ENCODE measurements around the gene FAM241B. TPM values are rescaled to one million over a fixed set of nuclear protein-coding genes. Genes with fewer than 3 reads are reported as not detected.

FAM241B gene
- total and polyA plus RNA-seq, 10 of the 15 experiments (the other 5 are each of a cell fraction or from before 2014, with no cell fraction given): 0.09 to 0.99 (median 0.24) TPM

GRCh38 chr10:69644658-69645295, 14.7 kb downstream of the FAM241B start:
- no peaks in the 10 kb centered on the region for H3K27me3 ChIP-seq (replicated peaks in 1 of 2; ENCODE audit: control insufficient read depth in 2 of 2, insufficient read depth in 2 of 2, low read length in 1 of 2)
- no peaks in the 10 kb centered on the region for H3K4me1 ChIP-seq (ENCODE audit: control insufficient read depth, insufficient read depth, low read length)
- no TSS peak for BruUV-seq (replicated peaks)
- H4K20me1 ChIP-seq (ENCODE audit: control insufficient read depth, insufficient read depth): 0 out of 2 replicates have a peak, but pooled peaks cover 2% of the 10 kb centered on the region
- ChIA-PET CTCF (interaction anchor here (0.7 to 11.9 kb wide), 11 partner anchors 10 to 313 kb away, joined by 3 to 189 read pairs (median 8); no protein-coding TSS in a partner anchor), POLR2A (no interaction called here), RAD21 (ENCODE audit: unreplicated experiment) (no interaction called here), SMC1A (ENCODE audit: uncharacterized antibody, unreplicated experiment) (interaction anchor here (0.7 to 1.3 kb wide), 4 partner anchors 70 to 270 kb away, joined by 3 to 7 read pairs (median 4); no protein-coding TSS in a partner anchor)
- no peak for TF ChIP-seq JUNB (IDR thresholded peaks at IDR 0.05)
- TF ChIP-seq CTCF (IDR thresholded peaks at IDR 0.05 in 2 of 3, conservative IDR thresholded peaks at IDR 0.05 in 1 of 3; ENCODE audit: control insufficient read depth in 2 of 3, extremely low read depth in 1 of 3, insufficient read depth in 1 of 3, low read depth in 3 of 3, low read length in 3 of 3): peak; percentile 68 to 77 (median 74)
- TF ChIP-seq SMC3 (IDR thresholded peaks at IDR 0.05; ENCODE audit: borderline replicate concordance, low read length): peak; percentile 65; the same call in 1 of the 2 replicates
- peak; percentile 59 for TF ChIP-seq RAD21 (IDR thresholded peaks at IDR 0.05; ENCODE audit: insufficient read depth, low read depth, low read length)
- peak; percentile 79; the same call in 1 of the 2 replicates for TF ChIP-seq YY1 (IDR thresholded peaks at IDR 0.05; ENCODE audit: low read depth, low read length)
- no peaks in the 10 kb centered on the region for H3K36me3 ChIP-seq (ENCODE audit: control insufficient read depth in 2 of 2, insufficient read depth in 2 of 2, low read length in 1 of 2)
- no peaks in the 10 kb centered on the region for H3K9me3 ChIP-seq (replicated peaks; ENCODE audit: control insufficient read depth, insufficient read depth, low read length)
- no peaks in the 10 kb centered on the region for H3K79me2 ChIP-seq (ENCODE audit: control insufficient read depth, insufficient read depth, low read length)
- FAIRE-seq (no peak), ATAC-seq (peak; percentile 69), DNase-seq (ENCODE audit: low read depth, low spot score) (no peak)
- no peak overlapping the region for H3K4me2 ChIP-seq (ENCODE audit: control insufficient read depth, insufficient read depth)
- H3K4me3 ChIP-seq: no peak overlapping the region
- 19% methylated on average over 13 of the region's 13 CpGs for WGBS (ENCODE audit: insufficient coverage, insufficient replicate concordance, low lambda C conversion rate, missing lambda C conversion rate)
- no peak overlapping the region for H3K9ac ChIP-seq (ENCODE audit: control insufficient read depth, insufficient read depth, low read length)
- no peak overlapping the region for H2AFZ ChIP-seq (ENCODE audit: control insufficient read depth, low read depth, low read length)
- no peak overlapping the region for H3K27ac ChIP-seq (ENCODE audit: control insufficient read depth, insufficient read depth)
- in situ Hi-C loops (cut with MboI) (no loop called here), intact Hi-C loops (cut with micrococcal nuclease; ENCODE audit: unreplicated experiment) (loop anchor here (1.0 to 2.0 kb wide), 3 partner anchors 74 to 270 kb away; partner anchors contain the start of gene COL13A1)

Measured in GM12878 (cell line).